Measurements from ENCODE around the gene SALL4.

Gene SALL4

GRCh38 chr20:51752343-51752951, 49.9 kb downstream of the SALL4 start:
- POLR2A ChIA-PET = no interaction called here
- no peak for TF ChIP-seq CTCF (IDR thresholded peaks at IDR 0.05; ENCODE audit: insufficient read depth, low read length, missing control alignments)
- CTCF ChIA-PET = interaction anchor here (0.6 to 1.4 kb wide), 4 partner anchors 12 to 47 kb away, joined by 3 to 4 read pairs (median 3); no protein-coding TSS in a partner anchor
- peak; percentile 80 for DNase-seq (ENCODE audit: low read depth, low spot score)
- peak overlapping the region; percentile 40 for H3K4me3 ChIP-seq (ENCODE audit: low read depth, low read length)

GRCh38 chr20:51750770-51751388, 51.4 kb downstream of the SALL4 start:
- DNase-seq (ENCODE audit: low read depth, low spot score) = no peak
- no peak overlapping the region for H3K4me3 ChIP-seq (ENCODE audit: low read depth, low read length)
- TF ChIP-seq CTCF (IDR thresholded peaks at IDR 0.05; ENCODE audit: insufficient read depth, low read length, missing control alignments) = no peak
- ChIA-PET CTCF (interaction anchor here (3.0 kb wide), 1 partner anchor 50 kb away, joined by 11 read pairs; no protein-coding TSS in a partner anchor), POLR2A (interaction anchor here (0.5 kb wide), 1 partner anchor 9 kb away, joined by 4 read pairs; no protein-coding TSS in a partner anchor)

- ChIA-PET POLR2A (no interaction called here), CTCF (interaction anchor here (0.6 to 3.0 kb wide), 2 partner anchors 50 to 769 kb away, joined by 4 to 11 read pairs; no protein-coding TSS in a partner anchor)
- no peak for TF ChIP-seq CTCF (IDR thresholded peaks at IDR 0.05; ENCODE audit: insufficient read depth, low read length, missing control alignments)
- H3K4me3 ChIP-seq (ENCODE audit: low read depth, low read length) = no peak overlapping the region
- peak; percentile 56 for DNase-seq (ENCODE audit: low read depth, low spot score)
These were observed 52.1 kb downstream of the SALL4 start for GRCh38 chr20:51750037-51750769.

- CTCF ChIA-PET = interaction anchor here (0.6 to 3.0 kb wide), 2 partner anchors 49 to 768 kb away, joined by 4 to 11 read pairs; no protein-coding TSS in a partner anchor
- DNase-seq (ENCODE audit: low read depth, low spot score) = no peak
- TF ChIP-seq CTCF (IDR thresholded peaks at IDR 0.05; ENCODE audit: insufficient read depth, low read length, missing control alignments) = no peak
- H3K4me3 ChIP-seq (ENCODE audit: low read depth, low read length) = no peak overlapping the region
- POLR2A ChIA-PET = no interaction called here
These were observed 52.7 kb downstream of the SALL4 start for GRCh38 chr20:51749674-51750036.

GRCh38 chr20:51747182-51747911, 55.0 kb downstream of the SALL4 start:
- CTCF ChIA-PET = no interaction called here
- POLR2A ChIA-PET = no interaction called here
- no peak overlapping the region for H3K4me3 ChIP-seq (ENCODE audit: low read depth, low read length)
- no peak for DNase-seq (ENCODE audit: low read depth, low spot score)
- no peak for TF ChIP-seq CTCF (IDR thresholded peaks at IDR 0.05; ENCODE audit: insufficient read depth, low read length, missing control alignments)
